Heart right ventricle (tissue), 16 donors: Measurements from ENCODE around the gene SYCE1. TPM values are rescaled to one million over a fixed set of nuclear protein-coding genes. Genes with fewer than 3 reads are reported as not detected.
"Not testable (repeated sequence)": the region's sequence is repeated elsewhere in the genome, so short reads cannot be mapped to it uniquely, and the experiment has no call there.

Source experiments
- ATAC-seq, 8 donors: fragments of 200-7000 bp; cut with Tn5 transposase; one replicate each; pipeline ENCODE4 v1.9.1; 2020; ENCODE audit warnings: mild to moderate bottlenecking in 8 of 8, moderate library complexity in 8 of 8, moderate number of reproducible peaks in 1 of 8
- DNase-seq, 2 donors: peaks; one replicate each; pipeline ENCODE4 v3.0.0-alpha.2; 2020
- H3K27ac ChIP-seq, 10 donors: fragments of 200-600 bp; sonication (generic) in 2 of 10; one replicate each; pipeline versions ENCODE4 v1.5.0 to v1.8.0; 2020 to 2022; ENCODE audit warnings: mild to moderate bottlenecking in 3 of 10
- H3K27me3 ChIP-seq, 7 donors: fragments of 200-600 bp; one replicate each; pipeline ENCODE4 v1.8.0; 2021 to 2022; ENCODE audit warnings: mild to moderate bottlenecking in 2 of 7
- H3K36me3 ChIP-seq, 9 donors: fragments of 200-600 bp; sonication (generic) in 1 of 9; one replicate each; pipeline versions ENCODE4 v1.5.0 to v1.8.0; 2020 to 2022; ENCODE audit warnings: mild to moderate bottlenecking in 2 of 9
- H3K4me1 ChIP-seq, 9 donors: fragments of 200-600 bp; sonication (generic) in 1 of 9; one replicate each; pipeline versions ENCODE4 v1.5.0 to v1.8.0; 2020 to 2022; ENCODE audit warnings: mild to moderate bottlenecking in 4 of 9
- H3K4me3 ChIP-seq, 10 donors: fragments of 200-600 bp; sonication (generic) in 2 of 10; one replicate each; pipeline versions ENCODE4 v1.5.0 to v1.8.0; 2020 to 2022; ENCODE audit warnings: mild to moderate bottlenecking in 7 of 10, moderate library complexity in 2 of 10
- H3K9me3 ChIP-seq, 11 donors: fragments of 200-600 bp in 10 of 11; sonication (generic) in 2 of 11; one replicate each; pipeline versions ENCODE4 v1.5.0 to v1.8.0; 2013 to 2022; ENCODE audit warnings: mild to moderate bottlenecking in 2 of 11, control low read depth in 1 of 11, moderate library complexity in 1 of 11
- WGBS, 2 donors: extraction: QIAGEN DNeasy Blood & Tissue Kit; methylation state at CpG; one replicate each; pipeline ENCODE4 v1.1.7; 2013; ENCODE audit warnings: inconsistent platforms in 1 of 2; 5-methylcytosine and 5-hydroxymethylcytosine counted together
- intact Hi-C, 10 donors: fragments of 100-400 bp; cut with DNase I; formaldehyde crosslinking; loops; one replicate each; pipeline versions ENCODE4 v1.11.1 to v1.14.2; 2022
- polyA plus RNA-seq, 2 donors: library from polyadenylated mRNA; stranded (reverse); fragments of 200-250 nt; gene quantifications; one replicate each; pipeline ENCODE4 v1.2.3, GENCODE V29; 2013
- total RNA-seq, 10 donors: library from RNA; stranded (reverse); fragmentation: NEBNext Ultra II Directional in 3 of 10; extraction: Animal tissue kit (Norgen Biotek cat#: 25700) in 3 of 10; gene quantifications; one replicate each; pipeline versions ENCODE4 v1.2.1 to v1.2.4, GENCODE V29; 2021 to 2023
- TF ChIP-seq, protein P1 (sequence below), 9 donors: fragments of 200-600 bp; sonication (generic) in 2 of 9; IDR thresholded peaks; one replicate each; pipeline versions ENCODE4 v1.5.0 to v1.8.0; 2021 to 2022; ENCODE audit warnings: antibody characterized with exemption in 9 of 9, mild to moderate bottlenecking in 5 of 9, moderate library complexity in 1 of 9
- donor health status: Arrhythmogenic right ventricular cardiomyopathy.
- donor health status: ischemic (EF 13 %, LVEDD 7.1; RV severe dilation, severe dysfunction).
- donor health status: healthy with polysubstance abuse.
- donor health status: DM: no; HTN: yes; CAD: no.
- donor health status: DM: no; HTN: no; CAD: no.
- donor health status: ischemic (EF 25% LVEDD 6.9; RV normal size, moderate dysfunction).
- donor health status: ischemic (EF 25% LVEDD 5.7; RV mildly dilated, moderate dysfunction).
- donor health status: healthy.
- donor health status: DM: yes; HTN: yes; CAD: no.
- donor health status: Ischemic cardiomyopathy.
- donor health status: ischemic (EF 35%, LVEDD 5.7; RV mildly dilated, moderate dysfunction).
- donor health status: nonischemic (EF 11% LVEDD 7.7; RV severe dilation, severe dysfunction).
- donor health status: DM: yes; HTN: yes; CAD: no.
- donor health status: PGD.
- donor health status: ischemic (EF 29% LVEDD 5.4; RV normal size, mild dysfunction).
- donor health status: nonischemic (EF 23%, LVEDD 6.1; RV moderate dilation, normal function).

The SYCE1 gene
- total and polyA plus RNA-seq, 12 donors = 0.16 to 1.9 (median 0.35) TPM; not detected in 5

DNA sequence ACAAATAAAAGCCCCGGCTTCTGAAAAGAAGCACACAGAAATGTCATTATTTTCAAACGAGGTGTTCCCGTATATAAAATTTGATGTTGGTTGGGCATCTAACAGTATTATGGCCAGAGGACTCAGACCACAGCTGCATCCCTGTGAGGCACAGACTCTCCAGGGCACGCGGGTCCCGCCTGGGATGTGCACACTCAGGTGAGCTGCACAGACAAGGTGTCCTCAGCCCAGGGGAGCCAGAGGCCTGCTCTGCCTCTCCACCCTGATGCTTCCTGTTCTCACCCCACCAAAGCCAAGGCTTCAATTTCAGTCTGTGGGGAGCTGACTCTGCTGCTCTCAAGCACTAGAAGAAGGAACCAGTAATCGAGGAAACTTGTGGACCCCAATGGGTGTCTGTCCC is 39.9 kb downstream of the SYCE1 start:
- DNase-seq (no peak), ATAC-seq (no peak)
- TF ChIP-seq, protein P1, sequence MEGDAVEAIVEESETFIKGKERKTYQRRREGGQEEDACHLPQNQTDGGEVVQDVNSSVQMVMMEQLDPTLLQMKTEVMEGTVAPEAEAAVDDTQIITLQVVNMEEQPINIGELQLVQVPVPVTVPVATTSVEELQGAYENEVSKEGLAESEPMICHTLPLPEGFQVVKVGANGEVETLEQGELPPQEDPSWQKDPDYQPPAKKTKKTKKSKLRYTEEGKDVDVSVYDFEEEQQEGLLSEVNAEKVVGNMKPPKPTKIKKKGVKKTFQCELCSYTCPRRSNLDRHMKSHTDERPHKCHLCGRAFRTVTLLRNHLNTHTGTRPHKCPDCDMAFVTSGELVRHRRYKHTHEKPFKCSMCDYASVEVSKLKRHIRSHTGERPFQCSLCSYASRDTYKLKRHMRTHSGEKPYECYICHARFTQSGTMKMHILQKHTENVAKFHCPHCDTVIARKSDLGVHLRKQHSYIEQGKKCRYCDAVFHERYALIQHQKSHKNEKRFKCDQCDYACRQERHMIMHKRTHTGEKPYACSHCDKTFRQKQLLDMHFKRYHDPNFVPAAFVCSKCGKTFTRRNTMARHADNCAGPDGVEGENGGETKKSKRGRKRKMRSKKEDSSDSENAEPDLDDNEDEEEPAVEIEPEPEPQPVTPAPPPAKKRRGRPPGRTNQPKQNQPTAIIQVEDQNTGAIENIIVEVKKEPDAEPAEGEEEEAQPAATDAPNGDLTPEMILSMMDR (IDR thresholded peaks at IDR 0.05) = no peak
- H3K4me1 ChIP-seq = peaks cover 5 to 26% (median 22%) of the 10 kb centered on the region in 9 donors
- intact Hi-C loops = loop anchor here in 6 of 10 donors (10.0 kb wide), 2 partner anchors 191 to 201 kb away; partner anchors contain the start of gene CALY (in 1 of the 6)
- no peaks in the 10 kb centered on the region for H3K36me3 ChIP-seq
- peaks cover 11 to 60% (median 39%) of the 10 kb centered on the region in 7 donors for H3K27me3 ChIP-seq
- H3K9me3 ChIP-seq = peaks cover 0 to 23% (median 17%) of the 10 kb centered on the region in 11 donors
- 83 to 87% methylated on average over 7 of the region's 7 CpGs for WGBS, 2 donors
- no peak overlapping the region for H3K27ac ChIP-seq
- no peak overlapping the region for H3K4me3 ChIP-seq

DNA sequence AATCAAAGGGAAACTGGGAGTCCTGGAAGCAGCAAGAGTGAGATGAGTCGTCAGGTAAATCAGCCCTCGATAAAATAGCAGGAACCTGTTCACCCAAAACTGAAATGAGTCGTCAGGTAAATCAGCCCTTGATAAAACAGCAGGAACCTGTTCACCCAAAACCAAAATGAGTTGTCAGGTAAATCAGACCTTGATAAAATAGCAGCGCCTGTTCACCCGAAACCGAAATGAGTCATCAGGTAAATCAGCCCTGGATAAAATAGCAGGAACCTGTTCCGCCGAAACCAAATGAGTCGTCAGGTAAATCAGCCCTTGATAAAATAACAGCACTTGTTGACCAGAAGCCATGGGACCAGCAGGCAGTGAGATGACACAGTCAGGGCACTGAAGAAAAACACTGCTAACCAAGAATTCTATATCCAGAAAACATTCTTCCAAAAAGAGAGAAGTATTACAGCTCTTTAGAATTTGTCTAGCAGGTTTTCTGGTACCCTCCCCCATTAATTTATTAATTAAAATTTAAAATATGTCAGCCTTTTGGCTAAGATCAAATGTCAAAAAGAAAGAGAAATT is 41.7 kb downstream of the SYCE1 start:
- no peaks in the 10 kb centered on the region for H3K36me3 ChIP-seq
- TF ChIP-seq, protein P1 (IDR thresholded peaks at IDR 0.05) = no peak
- no peak overlapping the region for H3K4me3 ChIP-seq
- DNase-seq (no peak), ATAC-seq (no peak)
- H3K4me1 ChIP-seq = peaks cover under 1 to 20% (median 15%) of the 10 kb centered on the region in 9 donors
- 85 to 90% methylated on average over 9 of the region's 9 CpGs for WGBS, 2 donors
- H3K27me3 ChIP-seq = peaks cover 0 to 42% (median 23%) of the 10 kb centered on the region in 7 donors
- H3K9me3 ChIP-seq = peaks cover 0 to 23% (median 17%) of the 10 kb centered on the region in 11 donors
- H3K27ac ChIP-seq = no peak overlapping the region
- intact Hi-C loops = loop anchor here in 7 of 10 donors (5.0 to 10.0 kb wide), 3 partner anchors 189 to 199 kb away; partner anchors contain the start of gene CALY (in 1 of the 7)

DNA sequence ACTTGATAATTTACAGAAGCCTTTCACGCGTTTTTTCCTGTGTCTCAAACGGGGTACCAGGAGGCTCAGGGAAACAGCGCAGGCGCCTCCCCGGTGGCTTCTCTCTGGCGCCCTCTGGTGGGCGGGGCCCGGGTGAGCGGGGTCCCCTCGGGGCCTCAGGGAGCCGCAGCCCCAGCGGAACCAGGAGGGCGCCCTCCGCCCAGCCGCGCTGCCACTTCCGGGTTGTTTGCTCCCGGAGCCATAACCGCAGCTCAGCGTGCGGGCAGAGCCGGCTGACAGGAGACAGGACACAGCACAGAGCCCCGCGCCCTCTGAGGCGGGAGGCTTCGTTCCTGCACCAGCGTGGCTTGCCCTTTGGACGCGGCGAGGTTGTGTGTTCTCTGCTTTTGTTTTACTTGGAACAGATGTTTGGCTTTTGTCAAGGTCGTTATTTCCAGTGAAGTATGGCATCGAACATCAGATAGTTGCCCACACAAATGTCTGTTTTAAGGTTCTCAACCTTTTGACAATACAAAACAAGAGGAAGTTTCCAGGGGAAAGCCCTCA is 45.1 kb downstream of the SYCE1 start:
- 4 to 7% methylated on average over 30 to 33 of the region's 33 CpGs for WGBS, 2 donors
- TF ChIP-seq, protein P1 (IDR thresholded peaks at IDR 0.05) = peak; percentile 75 to 96 (median 89)
- intact Hi-C loops = loop anchor here in 7 of 10 donors (5.0 to 10.0 kb wide), 3 partner anchors 185 to 195 kb away; partner anchors contain the start of gene CALY (in 1 of the 7)
- Histone ChIP-seq H3K27me3 (peaks cover 0 to 24% (median 0%) of the 10 kb centered on the region in 7 donors), H3K9me3 (peaks cover 0 to 29% (median 17%) of the 10 kb centered on the region in 11 donors), H3K27ac (no peak overlapping the region), H3K36me3 (no peaks in the 10 kb centered on the region), H3K4me1 (peaks cover 0 to 11% (median 7%) of the 10 kb centered on the region in 9 donors), H3K4me3 (peak overlapping the region in 8 of 10 donors; percentile 21 to 57 (median 50))
- DNase-seq = peak; percentile 64 to 87
- peak; percentile 88 to 99 (median 96) for ATAC-seq

DNA sequence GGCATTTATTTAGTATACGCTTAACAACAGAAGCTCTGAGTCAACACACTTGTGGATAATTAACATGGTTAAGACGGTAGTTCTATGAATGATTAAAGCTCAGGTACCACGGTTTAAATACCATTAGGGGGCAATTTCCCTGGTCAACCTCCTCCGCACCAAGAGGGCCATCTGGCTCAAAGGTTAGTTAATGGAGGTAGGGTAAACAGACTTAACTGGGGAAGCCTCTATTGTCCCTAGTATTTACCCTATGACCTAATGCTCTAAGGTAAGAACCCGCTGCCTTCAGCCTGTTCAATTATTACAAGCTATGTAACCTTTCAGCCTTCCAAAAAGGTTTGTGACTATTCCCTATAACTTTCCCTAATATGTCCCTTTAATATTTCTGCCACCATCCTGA is 46.9 kb downstream of the SYCE1 start:
- H3K36me3 ChIP-seq, DNase-seq, H3K4me3 ChIP-seq, ATAC-seq, H3K27ac ChIP-seq: not testable (repeated sequence)
- intact Hi-C loops = loop anchor here in 1 of 10 donors (10.0 kb wide), 1 partner anchor 194 kb away; no protein-coding TSS in a partner anchor
- 81 to 86% methylated on average over 5 of the region's 5 CpGs for WGBS, 2 donors
- H3K4me1 ChIP-seq = peaks cover 0 to 11% (median 7%) of the 10 kb centered on the region in 9 donors
- H3K9me3 ChIP-seq = peaks cover 0 to 18% (median 5%) of the 10 kb centered on the region in 11 donors
- H3K27me3 ChIP-seq = peaks cover 0 to 29% (median 0%) of the 10 kb centered on the region in 7 donors
